Mucosa of gallbladder (tissue), 1 donor: ENCODE measurements around the gene ADAMTS1. TPM values are rescaled to one million over a fixed set of nuclear protein-coding genes. Genes with fewer than 3 reads are reported as not detected.

Source experiments
- DNase-seq: peaks from one replicate; pipeline ENCODE4 v3.0.0-alpha.2; 2020; ENCODE audit warnings: low spot score
- total RNA-seq: library from RNA; stranded (reverse); gene quantifications from one replicate; pipeline ENCODE4 v1.2.1, GENCODE V29; 2021
- donor health status: DM: no; HTN: no; CAD: no.

Gene ADAMTS1
- total RNA-seq, 1 donor from 2014 or later = 74.7 TPM

DNA sequence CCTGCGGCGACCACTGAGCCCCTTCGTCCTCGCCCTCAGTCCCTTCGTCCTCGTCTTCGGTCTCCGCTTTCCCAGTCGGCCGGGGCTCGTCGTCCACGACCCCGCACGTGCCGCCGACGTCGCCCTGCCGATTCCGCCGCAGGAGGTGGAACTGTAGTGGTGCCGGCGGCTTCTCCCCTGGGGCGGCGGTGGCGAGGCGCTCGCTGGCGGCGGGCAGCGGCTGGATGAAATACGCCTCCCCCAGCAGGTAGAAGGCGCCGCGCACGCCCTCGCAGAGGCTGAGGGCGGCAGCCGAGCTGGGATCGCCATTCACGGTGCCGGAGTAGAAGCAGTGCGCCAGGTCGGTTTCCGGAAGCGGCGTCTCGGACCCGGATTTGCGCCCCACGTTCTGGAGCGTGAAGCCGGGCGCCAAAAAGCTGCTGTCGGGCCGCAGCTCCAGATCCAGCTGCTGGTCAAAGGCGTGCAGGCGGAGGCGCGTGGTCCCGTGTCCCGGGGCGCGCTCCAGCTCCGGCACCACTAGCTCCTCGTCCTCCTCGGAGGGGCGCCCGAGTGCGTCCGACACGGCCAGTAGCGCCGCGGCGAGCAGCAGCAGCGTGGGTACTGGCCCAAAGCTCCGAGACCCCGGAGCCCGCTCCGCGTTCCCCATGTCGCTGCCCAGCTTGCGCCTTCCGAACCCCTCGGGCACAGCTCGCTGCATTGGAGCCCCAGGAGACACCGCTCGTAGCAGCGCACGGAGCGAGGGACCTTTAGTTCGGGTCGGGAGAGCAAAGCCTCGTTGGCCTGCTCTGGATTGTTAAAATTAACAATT, 747 bp downstream of the ADAMTS1 start:
- DNase-seq = peak; percentile 36

DNA sequence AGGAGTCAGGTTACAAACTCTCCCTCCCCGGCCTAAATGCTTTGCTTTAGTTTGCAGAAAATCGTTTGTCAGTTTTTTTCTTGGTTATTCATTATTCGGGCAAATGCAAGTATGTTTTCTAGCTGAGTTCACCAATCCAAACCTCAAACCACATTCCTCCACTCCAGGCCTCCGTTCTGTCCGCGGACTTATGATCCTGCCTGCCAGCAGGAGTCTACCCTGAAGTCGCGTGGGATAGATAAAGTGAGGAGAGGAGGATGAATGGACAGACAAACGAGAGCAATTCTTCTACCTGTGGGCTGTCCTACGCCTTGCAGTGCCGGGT, 1.3 kb downstream of the ADAMTS1 start:
- no peak for DNase-seq

- DNase-seq = peak; percentile 93
Measured at GRCh38 chr21:26842974-26843932, 2.0 kb downstream of the ADAMTS1 start.

GRCh38 chr21:26842300-26842699, 2.9 kb downstream of the ADAMTS1 start:
- no peak for DNase-seq

DNA sequence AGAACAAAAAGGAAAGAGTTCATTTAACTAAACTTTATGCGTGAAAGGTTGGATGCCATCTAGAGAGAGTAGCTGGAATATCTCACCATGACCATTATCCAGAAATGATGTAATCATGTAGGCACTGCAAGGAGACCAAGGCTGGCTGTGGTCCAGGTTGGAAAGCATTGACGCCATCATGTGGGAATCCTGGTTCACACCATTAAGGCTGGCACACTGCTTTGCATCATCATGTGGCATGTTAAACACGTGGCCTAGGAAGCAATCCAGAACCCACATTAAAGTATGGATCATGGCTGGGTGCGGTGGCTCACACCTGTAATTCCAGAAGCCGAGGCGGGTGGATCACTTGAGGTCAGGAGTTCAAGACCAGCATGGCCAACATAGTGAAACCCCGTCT, 4.3 kb downstream of the ADAMTS1 start:
- DNase-seq = peak; percentile 66

GRCh38 chr21:26840201-26840600, 5.0 kb downstream of the ADAMTS1 start:
- no peak for DNase-seq

- DNase-seq = no peak
Measured at GRCh38 chr21:26837539-26837938, 7.7 kb downstream of the ADAMTS1 start.

- DNase-seq = no peak
Measured at GRCh38 chr21:26836528-26836927, 8.7 kb downstream of the ADAMTS1 start.

GRCh38 chr21:26835714-26836265, 9.4 kb downstream of the ADAMTS1 start:
- DNase-seq = no peak

GRCh38 chr21:26835027-26835713, 10.0 kb downstream of the ADAMTS1 start:
- DNase-seq = no peak

DNA sequence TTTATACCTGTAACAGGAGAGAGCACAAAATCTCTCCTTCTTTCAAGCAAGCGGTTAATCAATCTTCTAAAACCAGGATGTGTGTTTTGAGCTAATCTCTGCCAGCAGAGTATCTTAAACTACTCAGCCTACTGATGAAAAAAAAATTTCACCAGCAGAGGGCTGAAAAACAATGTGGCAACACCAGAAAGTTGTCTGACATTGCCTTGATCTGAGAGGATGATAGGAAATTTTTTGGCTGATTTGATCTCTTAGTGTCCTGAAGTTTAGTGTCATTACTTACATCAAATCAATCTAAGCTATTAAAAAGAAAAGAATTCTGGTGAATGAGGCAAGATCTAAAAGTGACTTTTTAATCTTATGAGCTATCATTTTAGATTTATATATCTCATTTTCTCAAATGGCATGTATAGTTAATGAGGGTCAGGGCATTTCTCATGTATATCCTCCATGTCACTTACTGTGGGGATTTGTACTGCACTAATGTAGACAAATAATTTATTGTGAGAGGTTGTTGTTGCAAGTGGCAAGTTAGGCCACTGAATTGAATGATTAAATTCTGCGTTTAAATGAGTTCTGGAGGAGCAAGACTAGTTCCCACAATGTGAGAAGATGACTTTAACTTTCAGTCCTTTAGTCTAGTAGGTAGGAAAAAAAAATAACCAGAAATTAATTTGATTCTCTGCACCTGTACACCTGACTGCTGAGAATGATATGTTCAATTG, 10.9 kb downstream of the ADAMTS1 start:
- no peak for DNase-seq

DNA sequence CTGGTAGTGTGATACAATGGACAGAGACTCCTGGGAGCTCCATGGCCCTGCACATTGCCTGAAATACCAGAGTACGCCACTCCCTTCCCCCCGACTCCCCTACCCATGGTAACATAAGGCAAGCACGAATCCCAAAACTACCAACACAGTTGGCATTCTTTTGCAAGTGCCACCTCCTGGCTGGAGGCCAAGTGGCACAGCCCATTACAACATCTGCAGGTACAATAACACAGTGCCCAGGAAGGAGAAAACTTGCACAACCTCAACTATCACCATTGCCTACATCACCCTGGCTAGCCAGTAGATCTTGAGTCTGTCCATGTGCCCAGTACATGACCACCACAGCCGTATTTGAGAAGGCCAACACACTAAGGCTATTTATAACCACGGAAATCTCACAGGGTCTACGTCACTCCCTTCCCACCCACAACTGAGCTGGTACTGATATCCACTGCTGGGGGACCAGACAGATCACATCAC, 11.7 kb downstream of the ADAMTS1 start:
- DNase-seq = no peak

DNA sequence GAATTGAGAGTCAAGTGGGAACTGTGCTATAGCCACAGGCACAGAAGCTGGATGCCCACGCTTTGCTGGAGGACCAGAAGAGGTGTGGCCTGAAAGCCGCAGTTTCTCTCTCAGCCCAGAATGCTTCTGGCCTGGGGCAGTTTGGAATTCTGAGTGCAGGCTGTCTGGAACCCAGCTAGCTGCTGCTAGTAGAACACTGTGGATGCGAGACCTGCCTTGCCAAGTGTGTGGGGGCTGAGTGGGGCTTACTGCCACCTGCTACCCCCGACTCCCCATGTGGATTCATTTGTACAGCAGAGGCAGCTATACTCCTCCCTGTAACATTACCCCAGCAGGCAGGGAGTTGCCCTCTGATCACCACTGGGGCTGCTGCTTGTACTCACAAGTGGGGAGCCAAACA, 12.2 kb downstream of the ADAMTS1 start:
- DNase-seq = no peak

DNA sequence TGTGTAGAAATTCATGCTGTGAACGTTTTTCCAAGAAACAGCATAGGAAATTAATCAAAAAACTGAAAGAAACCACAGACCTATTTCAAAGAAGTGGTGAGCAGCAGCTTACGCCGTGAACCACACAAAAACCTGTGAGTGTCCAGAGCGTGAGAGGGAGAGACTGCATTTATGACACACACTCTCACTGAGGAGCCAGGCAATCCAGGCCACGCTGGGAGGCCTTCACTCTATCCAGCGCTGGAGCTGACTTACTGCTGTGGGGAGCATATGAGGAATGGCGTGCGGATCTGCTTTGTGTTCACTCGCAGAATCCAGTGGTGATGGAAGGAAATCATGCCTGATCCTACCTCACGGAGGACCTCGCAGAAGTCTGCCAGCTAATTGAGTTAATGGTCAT, 12.7 kb downstream of the ADAMTS1 start:
- no peak for DNase-seq

GRCh38 chr21:26826801-26827200, 18.4 kb downstream of the ADAMTS1 start:
- DNase-seq = no peak

DNA sequence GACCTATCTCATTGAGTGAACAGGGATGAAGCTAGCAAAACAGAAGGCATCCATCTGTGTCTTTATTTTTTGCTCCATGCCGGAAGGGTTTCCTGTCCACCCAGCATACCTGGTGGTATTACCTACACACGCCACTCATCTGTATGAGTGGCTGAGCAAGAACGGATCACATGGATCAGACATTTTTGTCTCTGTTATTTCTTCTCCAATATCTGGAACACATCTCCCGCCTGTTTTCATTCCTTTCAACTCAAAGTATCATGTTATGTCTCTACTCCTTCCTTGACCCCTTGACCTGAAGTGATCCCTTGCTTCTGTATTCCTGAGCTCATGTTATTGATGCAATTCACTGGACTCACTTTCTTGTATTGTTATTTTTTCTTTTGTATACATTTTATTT, 24.7 kb downstream of the ADAMTS1 start:
- DNase-seq = no peak

DNA sequence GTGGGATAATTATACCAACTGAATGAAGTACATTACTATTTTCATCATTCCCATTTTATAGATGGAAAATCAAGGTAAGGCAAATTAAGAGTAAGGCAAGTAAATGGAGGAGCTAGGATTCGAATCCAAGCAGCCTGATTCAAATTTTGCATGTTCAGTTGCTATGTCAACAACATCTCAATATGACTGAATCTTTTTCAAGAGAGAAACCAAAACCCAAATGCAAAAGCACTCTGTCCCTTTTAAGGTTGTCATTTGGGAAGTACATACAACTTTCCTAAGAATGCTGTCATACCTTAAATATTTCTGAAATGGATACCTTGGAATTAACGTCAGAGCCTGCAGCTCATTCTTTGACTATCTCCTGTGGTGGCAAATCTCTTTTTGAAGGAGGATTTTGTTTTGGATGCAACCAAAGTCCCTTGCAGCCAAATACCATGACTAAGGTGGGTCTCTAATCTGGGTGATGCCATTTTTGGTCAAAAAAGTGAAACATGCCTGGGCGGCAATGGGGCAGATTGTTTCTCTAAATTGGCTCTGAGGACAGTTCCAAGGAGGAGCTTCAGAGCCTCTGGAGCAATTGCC, 25.4 kb downstream of the ADAMTS1 start:
- DNase-seq = no peak

- no peak for DNase-seq
Measured at GRCh38 chr21:26818906-26819305, 26.3 kb downstream of the ADAMTS1 start.

DNA sequence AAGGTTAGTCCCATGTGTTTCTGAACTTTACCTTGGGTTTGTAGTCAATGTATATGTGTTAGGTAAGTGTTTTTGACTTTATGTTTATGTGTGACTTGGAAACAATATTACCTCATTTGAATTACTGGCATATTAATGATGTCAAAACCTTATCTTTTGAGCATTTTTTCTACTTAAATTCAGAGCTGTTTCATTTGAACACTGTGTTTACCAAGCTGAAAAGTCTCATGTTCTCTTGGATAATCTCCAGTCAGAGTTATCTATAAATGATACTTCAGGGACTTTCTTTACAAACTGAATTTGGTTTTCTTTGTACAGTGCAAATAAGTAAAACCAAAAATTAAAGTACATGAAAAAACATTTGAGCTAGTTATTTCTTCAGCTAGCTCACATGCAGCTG, 30.0 kb downstream of the ADAMTS1 start:
- no peak for DNase-seq

GRCh38 chr21:26814386-26814785, 30.8 kb downstream of the ADAMTS1 start:
- no peak for DNase-seq
